GM19099 (cell line): ENCODE data around the gene FAM168B.
A peak's percentile ranks its signal among the peaks of the same experiment; 100 is the strongest.

ENCODE experiments used
- POLR2A ChIP-seq: IDR thresholded peaks from 3 replicates; pipeline ENCODE4 v1.6.1; 2011; ENCODE audit warnings: low read depth; ENCODE audit not compliant: insufficient read length; ENCODE audit errors: extremely low read depth

The FAM168B gene

GRCh38 chr2:131105950-131106801, 12.9 kb upstream of the FAM168B start:
- TF ChIP-seq POLR2A, result peak; percentile 17

GRCh38 chr2:131105156-131105949, 12.1 kb upstream of the FAM168B start, which contains the start of gene PLEKHB2:
Gene PLEKHB2, plus strand, starts transcription at chr2:131105336. Its CDS starts 15,606 bp downstream, at chr2:131120942.
- TF ChIP-seq POLR2A, result peak; percentile 92

- TF ChIP-seq POLR2A, result no peak
These were observed 11.4 kb upstream of the FAM168B start for GRCh38 chr2:131104487-131105155.

GRCh38 chr2:131103165-131103564, 9.9 kb upstream of the FAM168B start:
- TF ChIP-seq POLR2A, result no peak

- no peak for TF ChIP-seq POLR2A
These were observed 1.4 kb upstream of the FAM168B start for GRCh38 chr2:131094463-131095281.

GRCh38 chr2:131093696-131094462, 619 bp upstream of the FAM168B start:
- no peak for TF ChIP-seq POLR2A

- no peak for TF ChIP-seq POLR2A
These were observed 728 bp downstream of the FAM168B start for GRCh38 chr2:131092458-131093005.

- no peak for TF ChIP-seq POLR2A
These were observed 7.6 kb downstream of the FAM168B start for GRCh38 chr2:131085646-131086045.

GRCh38 chr2:131081190-131081589, 12.1 kb downstream of the FAM168B start:
- TF ChIP-seq POLR2A, result no peak

- TF ChIP-seq POLR2A, result no peak
These were observed 15.3 kb downstream of the FAM168B start for GRCh38 chr2:131077966-131078365.

GRCh38 chr2:131077182-131077846, 15.9 kb downstream of the FAM168B start:
- TF ChIP-seq POLR2A, result no peak

- no peak for TF ChIP-seq POLR2A
These were observed 16.6 kb downstream of the FAM168B start for GRCh38 chr2:131076707-131077106.

- no peak for TF ChIP-seq POLR2A
These were observed 25.7 kb downstream of the FAM168B start for GRCh38 chr2:131067465-131068125.
